ENCODE results near the gene RASGRP4.

DNA sequence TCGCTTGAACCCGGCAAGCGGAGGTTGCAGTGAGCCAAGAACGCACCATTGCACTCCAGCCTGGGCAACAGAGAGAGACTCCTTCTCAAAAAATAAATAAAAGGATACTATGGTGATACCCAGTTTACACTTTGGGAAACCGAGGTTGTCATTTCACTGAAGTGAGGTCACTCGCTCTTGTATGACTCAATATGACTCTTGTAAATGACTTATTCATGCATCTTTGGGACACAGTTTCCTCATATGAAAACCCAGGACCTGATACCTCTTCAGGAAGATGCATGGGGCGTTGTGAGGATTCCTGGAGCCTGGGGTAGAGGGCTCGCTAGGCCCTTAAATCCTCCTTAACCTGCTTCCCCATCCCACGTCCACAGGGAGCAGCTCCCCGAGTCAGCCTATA is 47.2 kb downstream of the RASGRP4 start:
- TF ChIP-seq, protein P1, sequence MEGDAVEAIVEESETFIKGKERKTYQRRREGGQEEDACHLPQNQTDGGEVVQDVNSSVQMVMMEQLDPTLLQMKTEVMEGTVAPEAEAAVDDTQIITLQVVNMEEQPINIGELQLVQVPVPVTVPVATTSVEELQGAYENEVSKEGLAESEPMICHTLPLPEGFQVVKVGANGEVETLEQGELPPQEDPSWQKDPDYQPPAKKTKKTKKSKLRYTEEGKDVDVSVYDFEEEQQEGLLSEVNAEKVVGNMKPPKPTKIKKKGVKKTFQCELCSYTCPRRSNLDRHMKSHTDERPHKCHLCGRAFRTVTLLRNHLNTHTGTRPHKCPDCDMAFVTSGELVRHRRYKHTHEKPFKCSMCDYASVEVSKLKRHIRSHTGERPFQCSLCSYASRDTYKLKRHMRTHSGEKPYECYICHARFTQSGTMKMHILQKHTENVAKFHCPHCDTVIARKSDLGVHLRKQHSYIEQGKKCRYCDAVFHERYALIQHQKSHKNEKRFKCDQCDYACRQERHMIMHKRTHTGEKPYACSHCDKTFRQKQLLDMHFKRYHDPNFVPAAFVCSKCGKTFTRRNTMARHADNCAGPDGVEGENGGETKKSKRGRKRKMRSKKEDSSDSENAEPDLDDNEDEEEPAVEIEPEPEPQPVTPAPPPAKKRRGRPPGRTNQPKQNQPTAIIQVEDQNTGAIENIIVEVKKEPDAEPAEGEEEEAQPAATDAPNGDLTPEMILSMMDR (IDR thresholded peaks at IDR 0.05; ENCODE audit: insufficient read depth, low read length): no peak
- no peak for TF ChIP-seq POLR2AphosphoS5 (IDR thresholded peaks at IDR 0.05; ENCODE audit: low read depth)
